ENCODE results near the gene AGXT2.
A peak's percentile ranks its signal among the peaks of the same experiment; 100 is the strongest.

The AGXT2 gene, protein sequence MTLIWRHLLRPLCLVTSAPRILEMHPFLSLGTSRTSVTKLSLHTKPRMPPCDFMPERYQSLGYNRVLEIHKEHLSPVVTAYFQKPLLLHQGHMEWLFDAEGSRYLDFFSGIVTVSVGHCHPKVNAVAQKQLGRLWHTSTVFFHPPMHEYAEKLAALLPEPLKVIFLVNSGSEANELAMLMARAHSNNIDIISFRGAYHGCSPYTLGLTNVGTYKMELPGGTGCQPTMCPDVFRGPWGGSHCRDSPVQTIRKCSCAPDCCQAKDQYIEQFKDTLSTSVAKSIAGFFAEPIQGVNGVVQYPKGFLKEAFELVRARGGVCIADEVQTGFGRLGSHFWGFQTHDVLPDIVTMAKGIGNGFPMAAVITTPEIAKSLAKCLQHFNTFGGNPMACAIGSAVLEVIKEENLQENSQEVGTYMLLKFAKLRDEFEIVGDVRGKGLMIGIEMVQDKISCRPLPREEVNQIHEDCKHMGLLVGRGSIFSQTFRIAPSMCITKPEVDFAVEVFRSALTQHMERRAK

DNA sequence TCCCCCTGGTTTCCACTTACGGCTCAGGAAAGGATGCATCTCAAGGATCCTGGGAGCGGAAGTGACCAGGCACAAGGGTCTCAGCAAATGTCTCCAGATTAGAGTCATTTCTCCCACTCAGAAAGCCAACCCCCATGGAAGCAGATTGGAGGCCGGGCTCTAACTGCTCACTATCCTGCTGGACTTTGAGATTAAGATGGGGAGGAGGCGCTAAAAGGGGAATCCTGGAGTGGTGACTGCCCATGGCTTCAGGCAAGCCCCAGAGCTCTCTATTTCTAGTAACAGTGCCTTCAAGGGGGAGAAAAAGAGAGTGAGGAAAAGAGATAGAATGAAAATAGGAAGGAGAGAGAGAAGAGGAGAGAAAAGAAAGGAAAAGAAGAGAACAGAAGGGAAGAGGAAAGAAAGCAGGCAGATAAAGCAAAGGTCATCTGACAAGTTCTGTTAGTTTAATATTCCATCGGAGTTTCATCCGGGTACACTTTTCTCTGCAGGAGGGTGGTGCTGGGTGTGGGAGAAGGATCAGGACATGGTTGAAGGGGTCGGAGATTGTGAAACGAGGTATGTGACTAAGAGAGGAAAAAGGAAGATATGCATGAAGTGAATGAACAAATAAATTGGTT lies at the start of gene AGXT2:
Gene AGXT2, minus strand, starts transcription at position 165 of the 620 bp plus-strand sequence. Its CDS starts 57 bp downstream, at position 108.
- DNase-seq (ENCODE audit: low spot score): no peak

DNA sequence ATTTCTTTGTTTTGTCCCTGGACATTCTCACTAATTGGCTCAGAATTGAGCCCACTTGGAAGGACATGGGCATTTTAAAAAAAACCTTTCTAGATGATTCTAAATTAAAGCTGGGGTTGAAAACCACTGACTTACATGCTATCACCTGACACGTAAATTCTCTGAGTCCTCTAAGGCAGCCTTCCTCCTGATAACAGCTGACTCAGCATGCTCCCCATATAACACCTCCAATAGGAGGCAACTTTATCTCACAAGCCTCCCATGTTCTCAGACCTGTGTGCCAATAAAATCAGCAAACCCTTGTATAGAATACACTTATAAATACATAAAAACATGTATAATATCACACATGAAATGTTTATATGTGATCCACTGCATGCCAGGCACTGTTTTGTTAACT lies 49.2 kb upstream of the AGXT2 start:
- no peak for DNase-seq (ENCODE audit: low spot score)

DNA sequence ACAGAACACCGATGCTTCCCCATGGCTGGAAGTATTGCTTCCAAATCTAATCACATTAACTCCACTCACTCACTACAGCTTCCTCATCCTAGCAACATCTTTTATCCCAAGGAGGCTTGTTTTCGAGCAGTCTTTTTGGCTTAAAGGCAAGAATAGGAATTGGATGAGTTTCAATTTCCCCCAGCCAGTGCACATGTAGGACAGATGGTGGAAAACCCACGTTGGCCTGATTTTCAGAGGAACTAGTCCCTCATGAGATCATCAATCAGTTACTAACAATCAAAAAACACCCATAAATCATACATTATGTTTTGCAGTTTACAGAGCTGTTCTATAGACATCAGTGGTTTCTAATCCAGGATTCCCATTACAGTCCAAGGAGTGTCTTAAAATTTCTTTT lies 48.5 kb upstream of the AGXT2 start:
- no peak for DNase-seq (ENCODE audit: low spot score)

GRCh38 chr5:35095366-35095765 lies 47.6 kb upstream of the AGXT2 start:
- DNase-seq (ENCODE audit: low spot score): no peak

GRCh38 chr5:35094948-35095347 lies 47.2 kb upstream of the AGXT2 start:
- no peak for DNase-seq (ENCODE audit: low spot score)

DNA sequence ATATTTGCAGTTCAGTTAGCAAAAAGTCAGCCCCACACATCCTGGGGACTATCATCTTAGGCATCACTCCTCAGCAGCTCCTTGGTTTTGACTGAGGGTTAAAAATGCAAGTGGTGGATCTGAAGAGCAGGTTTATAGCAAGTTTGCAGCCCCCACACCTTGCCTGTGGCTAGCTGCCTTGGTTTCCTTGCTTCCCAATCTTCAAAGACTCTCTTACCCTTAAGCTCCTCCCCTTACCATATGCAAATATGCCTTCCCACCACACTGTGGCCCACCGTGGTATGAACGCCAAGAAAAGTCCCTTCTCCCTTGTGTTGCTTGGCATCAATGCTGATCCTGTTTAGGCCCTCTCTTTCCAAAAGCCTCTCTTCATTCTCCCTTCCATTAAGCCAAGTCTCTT lies 45.0 kb upstream of the AGXT2 start:
- DNase-seq (ENCODE audit: low spot score): no peak

DNA sequence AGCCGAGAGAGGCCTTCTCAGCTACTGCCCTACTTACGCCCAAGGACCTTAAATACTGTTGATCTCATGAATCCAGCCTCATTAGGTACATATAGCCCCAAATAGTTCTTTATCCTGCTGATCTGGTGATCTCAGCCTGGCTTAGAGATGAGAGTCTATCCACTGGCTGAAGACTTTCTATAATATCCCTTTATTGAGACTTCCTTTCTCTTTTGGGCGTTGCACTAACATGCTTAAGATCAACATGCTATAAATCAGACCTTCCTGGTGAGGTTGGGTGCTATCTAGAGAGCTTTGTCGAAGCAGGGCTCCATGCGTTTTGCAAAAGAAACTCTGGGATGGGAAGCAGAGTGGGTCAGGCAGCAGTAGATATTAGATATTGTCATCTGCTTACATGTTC lies 44.0 kb upstream of the AGXT2 start:
- no peak for DNase-seq (ENCODE audit: low spot score)

DNA sequence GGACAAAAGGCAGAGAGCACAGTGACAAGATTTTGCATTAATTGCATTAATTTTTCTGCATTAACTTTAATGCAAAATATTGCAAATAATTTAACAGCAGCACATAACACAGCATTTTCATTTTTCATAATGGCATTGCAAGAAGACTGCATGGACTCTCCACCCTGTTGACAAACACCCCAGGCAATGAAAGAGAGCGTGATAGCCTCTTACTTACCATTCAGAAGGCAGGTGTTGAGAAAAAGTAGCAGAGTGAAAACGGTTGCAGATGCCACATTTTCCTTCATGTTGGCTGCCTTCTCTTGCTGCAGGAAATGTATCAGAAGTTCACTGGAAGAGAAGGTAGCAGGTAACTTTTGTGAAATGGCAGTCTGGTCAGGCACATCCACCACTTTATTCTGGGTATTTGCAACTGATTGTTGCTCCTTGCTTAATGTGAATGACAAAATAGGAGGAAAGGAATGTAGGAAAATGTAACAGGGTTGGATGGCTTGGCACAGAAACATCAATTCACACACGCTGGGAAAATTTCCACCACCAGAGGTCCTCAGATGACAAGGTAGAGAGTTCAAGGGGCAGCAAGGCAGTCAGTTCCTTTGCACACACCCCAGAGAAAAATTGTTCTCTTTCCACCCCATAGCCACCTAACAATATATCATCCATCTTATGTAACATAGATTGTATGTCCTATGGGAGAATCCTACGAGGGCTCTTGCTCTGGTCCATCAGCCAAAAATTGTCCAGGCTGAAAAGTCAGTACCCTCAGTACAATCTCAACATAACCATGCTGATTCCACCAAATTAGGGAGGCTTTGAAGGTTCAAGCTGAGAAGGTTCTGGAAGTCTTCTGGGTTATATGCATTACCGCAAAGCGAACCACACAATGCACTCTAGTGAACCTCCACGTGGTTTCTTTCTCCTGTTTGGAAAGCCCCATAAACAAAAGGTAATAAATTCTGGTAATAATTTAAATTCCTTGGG lies 41.9 kb upstream of the AGXT2 start:
- DNase-seq (ENCODE audit: low spot score): peak; percentile 79

DNA sequence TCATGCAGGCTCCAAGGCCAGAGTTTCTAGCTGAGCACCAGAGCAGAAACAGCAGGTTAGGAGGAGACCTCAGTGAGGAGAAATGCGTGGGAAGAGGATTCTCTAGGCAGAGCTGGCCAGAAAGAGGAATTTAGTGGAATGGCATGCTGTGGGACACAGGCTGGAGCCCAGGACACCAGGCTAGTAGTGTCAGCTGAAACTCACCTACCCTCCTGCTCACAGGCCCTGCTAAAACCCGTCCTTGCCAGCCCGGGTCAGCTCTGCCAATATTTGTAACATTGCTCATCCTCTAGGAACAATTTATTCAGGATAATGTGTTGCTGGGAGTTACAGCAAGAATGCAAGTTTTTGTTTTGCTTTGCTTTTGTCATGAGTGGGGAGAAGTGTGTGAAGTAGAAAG lies 40.2 kb upstream of the AGXT2 start:
- DNase-seq (ENCODE audit: low spot score): no peak

GRCh38 chr5:35083150-35083549 lies 35.4 kb upstream of the AGXT2 start:
- DNase-seq (ENCODE audit: low spot score): no peak

DNA sequence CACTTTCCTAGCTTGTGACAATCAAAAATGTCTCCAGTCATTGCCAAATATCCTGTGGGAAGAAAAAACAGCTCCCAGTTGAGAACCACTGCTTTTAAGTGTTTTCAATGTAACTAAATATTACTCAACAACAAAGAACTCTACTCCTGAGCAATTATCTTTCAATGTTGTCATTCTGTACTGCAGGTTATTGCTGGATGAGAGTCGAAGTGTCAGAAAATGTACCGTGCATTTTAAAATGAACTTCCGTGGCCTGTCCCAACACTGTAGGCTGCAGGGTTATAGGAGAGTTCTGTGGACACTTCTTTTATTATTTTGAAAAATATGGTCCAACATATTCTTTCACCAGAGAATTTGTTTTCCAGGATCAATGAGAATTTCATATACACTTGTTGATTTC lies 34.8 kb upstream of the AGXT2 start:
- no peak for DNase-seq (ENCODE audit: low spot score)

GRCh38 chr5:35081134-35081533 lies 33.4 kb upstream of the AGXT2 start:
- DNase-seq (ENCODE audit: low spot score): no peak

DNA sequence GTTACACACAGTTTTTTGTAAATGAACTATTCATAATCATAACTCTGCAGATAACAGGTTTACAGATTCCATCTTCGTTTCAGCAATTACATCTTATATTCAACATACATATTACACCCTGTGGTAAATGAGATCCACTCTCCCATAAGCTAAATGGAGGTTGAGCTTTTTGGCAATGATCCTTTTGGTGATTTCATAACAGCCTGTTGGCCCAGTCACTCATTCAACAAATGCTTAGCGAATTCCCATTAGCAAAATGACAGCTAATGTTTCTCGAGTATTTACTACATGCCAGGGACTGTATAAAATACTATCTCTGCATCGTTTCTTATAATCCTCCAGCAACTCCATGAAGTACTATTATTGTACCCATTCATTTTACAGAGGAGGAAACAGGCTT lies 25.4 kb upstream of the AGXT2 start:
- DNase-seq (ENCODE audit: low spot score): no peak

DNA sequence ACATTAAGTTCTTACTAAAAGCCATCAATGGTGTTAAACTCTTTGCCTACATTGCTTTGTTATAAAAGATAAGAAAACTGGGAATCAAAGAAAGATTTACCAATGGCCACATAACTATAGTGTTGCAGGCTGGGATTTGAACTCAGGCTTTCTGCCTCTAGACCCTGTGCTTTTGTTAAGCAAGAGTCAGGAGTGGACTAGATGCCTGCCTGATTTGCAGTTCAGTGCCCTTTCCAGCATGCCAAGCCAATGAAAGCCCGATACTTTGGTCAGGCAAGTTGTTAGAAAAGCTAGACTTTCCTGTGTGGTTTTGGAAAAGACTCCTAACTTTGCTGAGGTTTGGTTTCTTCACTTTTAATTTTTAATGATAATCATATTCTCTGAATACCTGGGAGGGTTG lies 21.4 kb upstream of the AGXT2 start:
- DNase-seq (ENCODE audit: low spot score): no peak

- no peak for DNase-seq (ENCODE audit: low spot score)
Observed at GRCh38 chr5:35067985-35068384, 20.2 kb upstream of the AGXT2 start.

DNA sequence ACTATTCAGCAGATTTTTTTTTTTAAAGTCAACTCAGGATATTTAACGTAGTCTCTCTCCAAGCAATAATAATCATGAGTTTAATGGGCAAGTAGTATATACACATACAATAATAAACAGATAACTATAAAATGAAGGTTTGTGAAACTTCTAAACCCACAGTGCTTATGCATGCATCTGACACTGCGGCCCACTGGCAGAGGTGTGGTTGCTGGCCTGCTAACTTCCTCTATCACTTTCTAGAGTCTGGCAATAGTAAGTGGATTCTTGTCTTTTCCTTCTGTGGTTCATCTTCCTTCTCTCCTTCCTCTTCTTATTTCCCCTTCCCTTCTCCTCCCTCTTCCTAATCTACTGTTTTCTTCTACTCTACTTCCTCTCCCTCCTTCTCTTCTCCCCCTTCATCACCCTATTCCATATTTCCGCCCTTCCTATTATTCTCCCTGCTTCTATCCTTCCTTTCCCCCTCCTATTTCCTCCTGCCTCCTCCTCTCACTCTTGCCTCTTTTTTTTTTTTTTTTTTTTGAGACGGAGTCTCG lies 18.6 kb upstream of the AGXT2 start:
- DNase-seq (ENCODE audit: low spot score): no peak

DNA sequence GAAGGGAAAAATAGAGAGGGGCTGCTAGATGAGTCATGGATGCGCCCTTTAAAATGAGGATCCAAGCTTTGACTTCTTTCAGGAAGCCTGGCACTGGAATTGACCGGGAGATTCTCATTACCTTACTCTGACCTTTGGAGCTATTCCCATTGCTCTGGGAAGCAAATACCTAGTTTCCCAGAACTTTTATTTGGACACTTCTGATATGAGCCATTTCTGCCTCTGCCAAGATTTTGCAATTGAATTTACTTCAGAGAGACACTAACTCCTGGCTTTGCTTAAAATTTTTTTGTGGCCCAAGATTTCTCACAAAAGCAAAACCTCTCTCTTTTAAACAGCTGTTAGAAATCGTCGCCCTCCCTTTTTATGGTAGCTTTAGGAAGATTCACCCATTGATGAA lies 15.7 kb upstream of the AGXT2 start:
- no peak for DNase-seq (ENCODE audit: low spot score)

DNA sequence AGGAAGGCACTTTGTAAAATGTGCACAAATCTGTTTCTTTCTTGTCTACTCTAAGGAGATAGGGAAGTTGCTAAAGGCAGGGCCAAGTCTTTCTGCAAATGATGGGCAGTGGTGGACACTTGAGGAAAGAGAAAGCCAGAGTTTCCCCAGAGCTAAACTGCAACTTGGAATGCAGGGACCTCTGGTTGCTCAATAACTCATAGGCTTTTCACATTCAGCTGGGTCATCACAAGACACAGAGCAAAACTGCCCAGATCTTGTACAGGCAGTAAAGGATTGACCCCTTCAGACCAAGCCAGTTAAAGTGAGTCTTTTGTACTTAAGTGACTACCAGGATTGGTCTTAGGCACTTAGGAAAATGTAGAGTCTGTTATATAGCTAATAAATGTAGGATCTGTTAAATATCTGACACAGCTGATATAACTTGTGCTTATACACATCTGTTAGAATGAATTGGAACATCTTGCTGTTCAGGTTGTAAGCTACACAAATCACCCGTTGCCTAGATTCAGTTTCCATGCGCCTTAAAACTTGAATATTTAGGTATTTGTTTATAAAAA lies 13.5 kb upstream of the AGXT2 start:
- DNase-seq (ENCODE audit: low spot score): no peak

DNA sequence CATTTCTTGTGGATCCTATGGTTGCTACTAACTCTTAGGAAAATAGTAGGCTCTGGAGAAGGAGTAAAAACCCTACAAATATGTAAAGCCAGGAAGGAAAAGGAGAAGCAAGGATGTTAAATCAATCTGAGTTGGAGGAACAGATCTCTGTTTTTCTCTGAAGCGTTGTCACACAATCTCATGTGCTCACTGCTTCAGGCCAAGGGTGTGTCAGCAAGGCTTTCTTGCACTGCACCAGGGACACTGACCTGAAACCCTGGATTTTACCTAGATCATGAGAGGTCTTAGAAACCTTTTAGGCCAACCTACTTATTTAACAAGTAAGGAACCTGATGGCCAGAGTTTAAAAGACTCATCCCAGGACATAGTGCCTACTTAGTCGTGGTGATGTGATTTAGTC lies 12.5 kb upstream of the AGXT2 start:
- no peak for DNase-seq (ENCODE audit: low spot score)

DNA sequence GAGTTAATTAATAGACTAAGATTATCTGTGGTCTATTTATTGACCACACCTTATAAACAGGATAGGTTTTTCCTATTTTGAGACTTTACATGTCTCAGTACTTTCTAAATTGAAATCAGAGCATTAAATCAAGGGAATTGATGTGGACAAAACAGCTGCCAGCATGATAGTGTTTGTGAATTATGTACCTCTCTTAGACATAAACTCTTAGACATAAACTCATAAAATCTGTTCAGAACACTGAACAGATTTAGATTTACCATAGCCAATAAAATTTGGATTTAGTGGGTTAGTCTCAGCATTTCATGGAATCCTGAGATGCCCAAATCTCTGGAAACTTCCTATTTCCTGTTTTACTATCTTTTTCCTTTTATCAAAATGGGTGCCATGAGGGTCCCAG lies 11.5 kb upstream of the AGXT2 start:
- DNase-seq (ENCODE audit: low spot score): no peak

DNA sequence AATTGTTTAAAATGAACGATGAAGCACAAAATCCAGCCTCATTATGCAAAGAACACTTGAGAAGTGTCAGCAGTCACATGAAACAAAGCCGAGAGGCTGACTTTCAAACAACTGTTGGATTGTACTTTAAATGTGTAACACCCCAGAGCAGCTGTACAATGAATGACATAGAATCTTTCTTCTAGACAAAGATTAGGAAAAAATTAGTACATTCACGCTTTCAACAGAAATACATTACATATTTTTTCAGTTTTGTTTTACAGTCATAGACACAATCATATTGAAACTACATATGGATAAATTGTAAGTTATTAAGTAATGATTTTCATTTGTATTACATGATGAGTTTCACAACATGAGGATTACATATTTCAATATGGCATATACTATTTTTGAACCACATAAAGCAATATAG lies 10.6 kb upstream of the AGXT2 start:
- DNase-seq (ENCODE audit: low spot score): no peak

- no peak for DNase-seq (ENCODE audit: low spot score)
Observed at GRCh38 chr5:35056686-35057085, 8.9 kb upstream of the AGXT2 start.
